NCI-H460 (cell line): ENCODE results near the gene PLBD1. TPM values are rescaled to one million over a fixed set of nuclear protein-coding genes. Genes with fewer than 3 reads are reported as not detected.
A peak's percentile ranks its signal among the peaks of the same experiment; 100 is the strongest.

Experiments used
- DNase-seq: peaks from one replicate; pipeline ENCODE4 v3.0.0-alpha.2; 2016; ENCODE audit warnings: low read depth; ENCODE audit errors: extremely low read depth
- small RNA-seq, 2 experiments: library from RNA; depleted of rRNA; stranded (forward); fragments of <200 nt; gene quantifications; one replicate each; pipeline ENCODE3, GENCODE V24; 2014
- total RNA-seq: library from RNA; depleted of rRNA; stranded (reverse); fragments of >200 nt; shearing (Covaris generic); gene quantifications from 2 replicates; pipeline ENCODE4 v1.2.3, GENCODE V29; 2014; rRNA removed

Gene PLBD1
- total RNA-seq, 1 experiment from 2014 or later = 0.37 TPM

DNA sequence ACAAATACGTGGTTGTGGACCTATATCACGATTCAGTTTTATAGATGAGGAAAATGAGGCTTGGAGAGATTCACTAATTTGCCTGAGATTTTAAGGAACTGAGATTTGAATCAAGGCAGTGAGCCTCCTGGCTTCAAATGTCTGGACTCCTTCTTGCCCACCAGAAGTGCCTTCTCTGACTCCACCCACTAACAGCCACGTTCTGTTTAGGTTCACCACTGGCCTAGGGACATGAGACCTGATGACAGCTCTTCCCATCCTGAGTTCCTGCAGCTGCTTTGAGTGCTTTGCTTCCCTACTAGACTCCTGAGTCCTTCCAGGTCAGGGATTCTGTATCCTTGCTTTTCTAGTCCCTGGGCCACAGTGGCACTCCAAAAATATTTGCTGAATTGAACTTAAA is 57.1 kb downstream of the PLBD1 start:
- DNase-seq = no peak

DNA sequence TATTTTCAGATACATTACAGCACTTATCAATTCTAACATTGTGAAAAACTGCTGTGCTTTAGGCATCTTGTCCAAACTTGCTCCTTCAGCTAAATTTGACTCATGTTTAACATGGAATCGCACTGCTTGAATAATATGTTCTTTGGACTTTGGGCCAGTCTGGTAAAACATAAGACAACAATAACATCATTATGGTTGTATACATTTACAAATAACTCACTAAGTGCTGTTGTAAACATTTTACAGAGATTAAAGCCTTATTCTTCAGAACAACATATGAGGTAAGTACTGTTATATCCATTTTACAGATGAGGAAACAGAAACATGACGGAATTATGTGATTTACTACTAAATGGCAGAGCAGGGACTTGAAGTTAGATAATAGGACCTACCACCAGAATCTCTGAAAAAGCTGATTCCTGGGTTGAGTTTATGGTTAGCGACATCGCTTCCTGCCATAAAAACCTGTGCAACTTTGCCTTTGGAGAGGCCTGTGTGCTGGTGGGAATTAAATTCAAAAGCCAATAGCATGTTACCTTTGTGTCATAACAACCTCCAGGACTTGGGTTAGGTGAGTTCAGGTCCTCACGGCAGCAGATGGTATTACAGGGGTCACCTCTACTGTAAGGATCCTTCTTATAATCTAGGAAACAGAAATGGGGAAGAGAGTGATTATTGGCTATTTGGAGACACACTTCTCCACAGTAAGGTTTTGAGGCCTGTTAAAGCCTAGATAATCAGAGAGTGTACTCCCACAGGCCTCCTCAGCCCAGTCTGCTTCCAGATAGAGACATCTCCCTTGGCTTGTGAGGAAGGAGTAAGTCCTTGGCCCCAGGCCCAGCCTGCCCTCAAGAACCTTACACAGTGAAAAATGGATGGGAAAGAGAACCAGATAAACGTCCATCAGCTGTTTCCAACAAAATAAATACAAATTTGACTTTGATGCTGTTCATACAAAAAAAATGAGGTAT is 61.8 kb downstream of the PLBD1 start:
- DNase-seq = no peak

DNA sequence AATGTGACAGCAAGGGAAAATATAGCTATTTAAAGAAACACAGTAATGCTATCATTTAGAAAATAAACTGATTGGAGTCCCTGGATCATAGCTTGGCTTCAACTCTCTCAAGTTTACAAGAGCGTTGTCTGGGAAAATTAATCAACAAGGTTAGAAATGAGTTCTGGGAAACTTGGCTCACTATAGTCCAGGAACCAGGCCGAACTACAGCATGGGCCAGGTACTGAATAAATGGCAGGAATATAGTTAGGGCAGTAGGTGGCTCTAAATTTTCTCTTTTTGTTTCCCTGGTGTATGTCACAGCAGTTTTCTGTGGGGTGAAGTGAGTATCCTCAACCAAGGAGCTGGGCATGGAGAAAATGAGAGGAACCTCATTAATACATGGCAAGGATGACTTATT is 72.4 kb downstream of the PLBD1 start:
- no peak for DNase-seq

DNA sequence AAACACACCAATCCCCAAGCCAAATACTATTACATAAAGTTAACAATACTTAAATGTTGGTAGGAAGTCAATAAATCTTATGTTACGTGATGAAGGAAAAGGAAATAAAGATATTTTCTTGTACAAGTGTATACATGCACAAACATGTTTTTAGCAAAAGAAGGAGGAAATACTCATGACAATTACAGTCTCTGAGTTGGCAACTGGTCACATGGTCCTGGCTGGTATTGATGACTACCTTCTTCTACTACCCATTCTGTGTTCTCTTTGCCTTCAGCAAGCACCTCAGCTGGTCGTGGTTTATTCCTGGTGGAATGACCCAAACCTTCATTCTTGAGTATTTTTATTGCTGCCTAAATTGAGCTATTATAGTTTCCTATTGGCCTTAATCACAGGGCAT is 84.8 kb downstream of the PLBD1 start:
- no peak for DNase-seq

DNA sequence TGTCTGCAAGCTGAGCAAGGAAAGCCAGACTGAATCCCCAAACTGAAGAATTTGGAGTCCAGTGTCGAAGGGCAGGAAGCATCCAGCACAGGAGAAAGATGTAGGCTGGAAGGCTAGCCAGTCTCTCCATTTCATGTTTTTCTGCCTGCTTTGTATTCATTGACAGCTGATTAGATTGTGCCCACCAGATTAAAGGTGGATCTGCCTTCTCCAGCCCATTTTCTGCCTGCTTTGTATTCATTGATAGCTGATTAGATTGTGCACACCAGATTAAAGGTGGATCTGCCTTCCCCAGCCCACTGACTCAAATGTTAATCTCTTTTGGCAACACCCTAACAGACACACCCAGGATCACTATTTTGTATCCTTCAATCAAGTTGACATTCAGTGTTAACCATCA is 85.3 kb downstream of the PLBD1 start:
- DNase-seq = no peak

DNA sequence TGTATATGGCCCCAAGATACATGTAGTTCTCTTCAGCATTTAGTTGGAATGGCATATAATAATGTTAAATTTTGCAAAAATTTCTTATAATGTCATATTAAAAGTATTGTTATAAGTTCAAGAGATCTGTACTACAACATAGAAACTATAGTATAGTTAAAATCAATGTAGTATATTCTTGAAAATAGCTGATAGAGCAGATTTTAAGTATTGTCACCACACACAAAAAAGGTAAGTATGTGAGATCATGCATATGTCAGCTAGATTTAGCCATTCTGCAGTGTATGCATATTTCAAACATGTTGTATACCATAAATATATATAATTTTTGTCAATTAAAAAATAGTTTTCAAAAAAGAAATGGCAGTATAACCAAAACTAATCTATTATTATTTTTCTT is 86.5 kb downstream of the PLBD1 start:
- DNase-seq = no peak

DNA sequence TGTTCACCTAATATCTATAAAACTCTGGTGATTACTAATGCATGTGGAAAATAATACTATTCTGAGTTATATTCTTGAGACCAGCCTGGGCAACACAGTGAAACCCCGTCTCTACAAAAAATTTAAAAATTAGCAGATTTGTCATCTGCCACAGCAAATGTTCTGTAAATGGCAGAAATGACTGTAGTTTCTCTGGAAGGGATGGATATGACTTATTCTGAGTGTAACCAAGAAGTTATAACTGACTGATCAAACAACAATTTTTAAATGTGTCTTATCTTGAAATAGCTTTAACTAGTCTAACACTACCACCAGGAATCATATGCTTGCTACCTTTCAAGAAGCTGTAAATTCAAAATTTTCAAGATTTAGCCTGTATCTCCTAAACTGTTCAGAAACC is 88.7 kb downstream of the PLBD1 start:
- DNase-seq = no peak

DNA sequence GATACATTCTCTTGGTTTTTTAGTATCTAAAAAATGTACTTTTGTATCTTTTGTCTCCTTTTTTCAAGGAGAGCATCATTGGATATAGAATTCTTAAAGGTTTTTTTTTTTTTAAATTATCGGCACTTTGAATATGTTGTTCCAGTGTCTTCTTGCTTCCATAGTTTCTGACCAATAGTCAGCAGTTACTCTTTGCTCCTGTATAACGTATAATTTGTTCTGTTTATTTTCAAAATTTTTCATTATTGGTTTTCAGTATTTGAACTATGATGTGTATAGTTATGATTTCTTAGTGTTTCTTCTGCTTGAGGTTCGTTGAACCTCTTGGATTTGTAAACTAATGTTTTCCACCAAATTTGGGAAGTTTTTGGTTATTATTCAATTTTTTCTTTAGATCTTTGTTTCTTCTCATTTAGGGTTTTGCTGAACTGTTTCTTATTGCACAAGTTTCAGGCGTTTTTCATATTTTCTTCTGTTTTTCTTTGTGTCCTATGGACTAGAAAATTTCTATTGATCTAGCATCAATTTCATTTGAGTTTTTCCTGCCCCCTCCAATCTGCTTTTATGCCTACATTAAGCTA is 93.9 kb downstream of the PLBD1 start:
- peak; percentile 9 for DNase-seq

DNA sequence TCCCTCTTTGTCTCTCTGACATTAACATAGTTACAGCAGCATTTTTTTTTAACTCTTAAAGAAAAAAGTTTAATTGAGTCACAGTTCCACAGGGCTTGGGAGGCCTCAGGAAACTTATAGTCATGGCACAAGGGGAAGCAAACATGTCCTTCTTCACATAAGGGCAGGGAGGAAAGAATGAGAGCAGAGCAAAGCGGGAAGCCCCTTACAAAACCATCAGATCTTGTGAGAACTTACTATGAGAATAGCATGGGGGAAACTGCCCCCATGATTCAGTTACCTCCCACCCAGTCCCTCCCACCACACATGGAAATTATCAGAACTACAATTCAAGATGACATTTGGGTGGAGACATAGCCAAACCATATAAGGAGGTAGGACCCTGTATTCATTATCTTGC is 96.2 kb downstream of the PLBD1 start:
- no peak for DNase-seq

DNA sequence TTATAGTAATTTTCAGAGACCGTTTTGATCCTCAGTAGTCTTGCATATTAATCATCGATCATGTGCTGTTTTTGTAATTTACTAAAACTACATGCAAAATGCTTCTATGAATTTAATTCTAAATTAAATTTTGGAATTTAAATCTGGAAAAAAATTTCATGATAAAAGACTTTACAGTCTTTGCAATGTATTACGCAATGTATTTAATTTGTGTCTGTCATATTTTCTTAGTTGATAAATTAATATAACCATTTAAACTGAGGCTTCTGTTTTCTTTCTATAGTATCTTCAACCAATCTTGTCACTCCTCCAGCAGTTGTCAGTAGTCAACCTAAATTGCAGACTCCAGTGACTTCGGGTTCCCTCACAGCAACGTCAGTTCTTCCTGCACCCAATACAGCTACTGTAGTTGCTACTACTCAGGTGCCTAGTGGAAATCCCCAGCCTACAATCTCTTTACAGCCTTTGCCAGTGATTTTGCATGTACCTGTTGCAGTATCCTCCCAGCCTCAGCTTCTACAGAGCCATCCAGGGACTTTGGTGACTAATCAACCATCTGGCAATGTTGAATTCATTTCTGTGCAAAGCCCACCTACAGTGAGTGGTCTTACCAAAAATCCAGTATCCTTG is 107.4 kb downstream of the PLBD1 start:
- DNase-seq = no peak

DNA sequence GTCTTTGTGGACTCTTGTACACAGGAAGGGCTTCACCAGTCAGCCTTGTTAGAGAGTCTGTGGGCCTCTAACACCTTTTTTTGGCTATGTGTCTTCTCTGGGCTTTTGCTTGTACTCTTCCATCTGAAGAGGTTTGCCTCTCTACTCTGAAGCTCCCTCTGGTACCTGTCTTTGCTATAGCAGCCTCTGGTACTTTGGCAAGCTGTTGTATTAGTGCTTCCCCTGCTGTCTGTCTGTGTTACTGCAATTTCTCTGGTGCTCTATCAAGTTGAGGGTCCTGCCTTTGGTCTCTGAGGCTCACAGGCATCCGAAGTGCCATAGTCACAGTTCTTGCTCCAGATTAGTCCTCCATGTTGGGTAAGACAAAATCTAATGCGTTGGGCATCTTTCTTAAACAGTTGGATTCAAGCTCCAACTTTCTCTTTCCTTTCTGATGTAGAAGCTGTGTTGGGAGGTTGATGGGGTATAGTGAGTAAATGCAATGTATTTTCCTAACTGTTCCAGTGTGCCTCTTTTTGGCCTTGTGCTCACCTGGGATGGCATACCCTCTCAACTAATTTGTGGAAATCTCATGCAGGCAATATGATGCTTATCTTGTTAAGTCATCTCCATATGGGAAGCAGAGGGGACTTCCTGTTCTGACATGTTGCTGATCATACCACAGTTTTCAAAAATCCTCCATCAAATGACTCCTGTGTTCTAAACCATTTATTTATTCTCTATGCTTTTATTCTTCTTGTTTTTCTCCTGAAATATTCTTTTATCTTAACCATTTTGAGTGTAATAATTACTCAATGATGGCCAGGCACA is 113.4 kb downstream of the PLBD1 start:
- peak; percentile 41 for DNase-seq

Small RNA genes within 50 kb of the gene (small RNA-seq; reads per million reads assigned to genes)
- 0 reads per million in 2 experiments for gene RN7SKP134

Other genes starting within 250 kb of the PLBD1 start
- gene ATF7IP, start 202.2 kb downstream of the PLBD1 start, total RNA-seq = 23.2 and 25.5 TPM in 2 replicates
- gene GUCY2C, start 128.7 kb upstream of the PLBD1 start, total RNA-seq = not detected in 2 replicates
- 22.4 and 25.3 TPM in 2 replicates for gene WBP11, start 235.6 kb upstream of the PLBD1 start, total RNA-seq
- 2.0 and 2.4 TPM in 2 replicates for gene C12orf60, start 235.8 kb upstream of the PLBD1 start, total RNA-seq
- not detected in 2 replicates for gene SMCO3, start 246.3 kb upstream of the PLBD1 start, total RNA-seq